Glomerular visceral epithelial cell (primary cell): ENCODE measurements around the gene CLNS1A.
"Not testable (repeated sequence)": the region's sequence is repeated elsewhere in the genome, so short reads cannot be mapped to it uniquely, and the experiment has no call there.

Source experiments
- DNase-seq: peaks from one replicate; pipeline ENCODE4 v3.0.0-alpha.2; 2016; ENCODE audit errors: extremely low spot score

Gene CLNS1A

DNA sequence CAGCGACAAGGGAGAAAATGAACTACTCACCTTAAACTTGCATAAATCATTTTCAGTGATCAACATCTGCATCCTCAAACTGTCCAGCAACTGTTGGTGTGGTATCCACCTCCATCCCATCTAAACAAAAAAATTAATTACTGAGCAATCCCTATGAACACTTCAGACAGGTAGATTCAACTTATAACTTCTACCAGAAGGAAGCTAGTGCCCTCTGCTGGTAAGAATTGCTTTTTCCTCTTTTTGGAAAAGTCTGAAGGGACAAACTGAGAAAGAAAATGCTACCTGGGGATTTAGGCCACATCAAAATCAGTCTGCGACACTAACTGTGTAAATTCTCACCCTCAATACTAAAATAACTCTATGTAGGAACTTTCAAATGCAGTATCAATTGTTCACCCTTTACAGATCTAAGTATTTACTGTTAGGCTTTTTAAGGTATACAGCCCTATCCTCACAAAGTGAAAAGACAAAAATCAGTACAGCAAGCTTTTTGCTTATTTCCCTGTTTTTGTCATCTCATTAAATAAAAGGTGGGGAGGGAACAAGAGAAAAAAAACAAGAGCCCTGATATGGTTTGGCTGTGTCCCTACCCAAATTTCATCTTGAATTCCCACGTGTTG, 17.9 kb downstream of the CLNS1A start:
- DNase-seq = peak; percentile 46

- no peak for DNase-seq
These were observed 19.7 kb downstream of the CLNS1A start for GRCh38 chr11:77617892-77618291.

- no peak for DNase-seq
These were observed 25.7 kb downstream of the CLNS1A start for GRCh38 chr11:77611921-77612320.

GRCh38 chr11:77609234-77609633, 28.4 kb downstream of the CLNS1A start:
- no peak for DNase-seq

GRCh38 chr11:77604281-77604680, 33.3 kb downstream of the CLNS1A start:
- no peak for DNase-seq

- DNase-seq = peak; percentile 72
These were observed 35.1 kb downstream of the CLNS1A start for GRCh38 chr11:77602381-77603088.

DNA sequence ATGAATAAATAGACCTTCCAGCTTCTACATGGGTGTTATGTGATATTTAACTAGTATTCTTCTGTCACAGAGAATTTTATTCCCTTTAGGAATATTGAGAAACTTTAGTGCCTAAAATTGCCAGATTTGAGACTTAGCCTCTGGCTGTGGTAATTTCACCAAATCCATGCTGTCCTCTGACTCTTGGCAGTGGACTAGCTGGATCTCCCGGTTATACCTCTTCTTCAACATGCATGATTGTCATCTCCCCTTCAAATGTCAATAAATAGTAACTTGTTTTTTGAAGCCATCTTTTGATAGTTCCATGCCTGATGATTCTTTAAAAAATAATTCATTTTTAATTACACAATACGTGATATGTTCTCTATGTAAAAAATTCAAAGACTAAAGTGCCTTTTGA, 39.4 kb downstream of the CLNS1A start:
- no peak for DNase-seq

- no peak for DNase-seq
These were observed 41.0 kb downstream of the CLNS1A start for GRCh38 chr11:77596626-77597025.

DNA sequence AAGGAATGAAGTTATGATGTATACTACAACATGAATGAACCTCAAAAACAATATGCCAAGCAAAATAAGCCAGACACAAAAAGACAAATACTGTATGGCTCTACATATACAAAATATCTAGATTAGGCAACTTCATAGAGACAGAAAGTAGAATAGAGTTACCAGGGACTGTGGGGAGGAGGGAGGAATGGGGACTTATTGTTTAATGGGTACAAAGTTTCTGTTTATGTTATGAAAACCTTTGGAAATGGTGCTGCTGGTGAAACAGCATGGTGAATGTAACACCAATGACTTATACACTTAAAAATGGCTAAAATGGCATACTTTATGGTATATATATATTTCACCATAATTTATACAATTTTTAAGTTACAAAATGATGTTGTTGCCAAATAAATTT, 43.7 kb downstream of the CLNS1A start:
- no peak for DNase-seq

DNA sequence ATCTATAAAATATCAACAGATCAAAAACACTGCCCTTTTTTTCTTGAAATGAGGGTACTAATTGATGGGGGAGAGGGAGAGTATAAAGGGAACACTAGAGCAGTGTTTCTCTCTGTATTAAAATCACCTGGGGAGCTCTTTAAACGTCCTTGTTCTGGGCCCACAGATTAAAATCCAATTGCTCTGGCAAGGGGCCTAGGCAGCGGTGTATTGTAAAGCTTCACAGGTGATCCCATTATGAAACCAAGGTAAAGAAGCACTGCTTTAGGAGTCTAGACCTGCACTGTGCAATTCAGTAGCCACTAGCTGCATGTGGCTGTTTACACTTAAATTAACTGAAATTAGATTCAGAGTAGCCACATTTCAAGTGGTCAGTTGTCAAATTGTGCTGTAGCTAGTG, 44.9 kb downstream of the CLNS1A start:
- DNase-seq = no peak

GRCh38 chr11:77590194-77590782, 47.3 kb downstream of the CLNS1A start:
- DNase-seq = peak; percentile 31

DNA sequence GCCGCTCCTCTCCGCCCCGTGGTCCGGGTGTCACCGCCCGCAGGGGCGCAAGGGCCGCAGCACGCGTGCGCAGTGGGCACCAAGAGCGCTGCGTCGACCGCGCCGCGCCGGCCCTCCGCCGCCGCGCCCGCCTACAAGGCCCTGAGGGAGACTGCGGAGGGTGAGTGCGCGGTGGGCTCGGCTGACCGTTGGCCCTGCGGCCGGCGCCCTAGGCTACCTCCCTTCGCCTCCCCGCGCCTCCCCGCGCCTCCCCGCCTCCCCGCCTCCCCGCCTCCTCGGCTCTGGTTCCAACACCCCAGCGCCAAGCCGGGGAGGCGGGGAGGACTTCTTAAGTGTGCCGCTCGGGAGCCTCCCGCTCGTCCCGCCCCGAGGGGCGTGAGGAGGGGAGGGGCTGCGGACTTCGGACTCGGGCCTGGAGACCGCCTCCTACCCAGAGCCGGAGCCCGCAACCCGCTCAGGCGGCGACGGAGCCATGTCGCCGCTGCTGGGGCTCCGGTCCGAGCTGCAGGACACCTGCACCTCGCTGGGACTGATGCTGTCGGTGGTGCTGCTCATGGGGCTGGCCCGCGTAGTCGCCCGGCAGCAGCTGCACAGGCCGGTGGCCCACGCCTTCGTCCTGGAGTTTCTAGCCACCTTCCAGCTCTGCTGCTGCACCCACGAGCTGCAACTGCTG, 47.9 kb downstream of the CLNS1A start, which contains the start of gene AQP11:
TSS of gene AQP11 (plus strand) at position 433 of the 673 bp plus-strand sequence. CDS start at position 473, 40 bp downstream.
- DNase-seq = peak; percentile 85

DNA sequence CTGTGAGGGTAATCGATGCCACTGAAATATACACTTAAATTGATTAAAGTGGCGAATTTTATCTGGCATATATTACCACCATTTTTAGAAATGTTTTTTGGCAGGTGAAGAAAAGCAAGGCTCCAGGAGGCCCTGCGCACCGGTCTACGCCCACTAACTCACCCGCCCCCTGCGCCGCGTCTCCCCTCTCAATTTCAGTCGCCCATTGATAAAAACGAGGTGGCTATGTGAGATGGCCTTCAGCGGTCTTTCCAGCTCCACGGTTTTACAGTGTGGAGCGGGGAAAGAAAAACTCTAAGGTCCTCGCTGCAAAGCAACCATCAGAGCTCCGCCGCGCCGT, 48.4 kb downstream of the CLNS1A start:
- no peak for DNase-seq

- DNase-seq = peak; percentile 13
These were observed 56.8 kb downstream of the CLNS1A start for GRCh38 chr11:77580712-77581337.

DNA sequence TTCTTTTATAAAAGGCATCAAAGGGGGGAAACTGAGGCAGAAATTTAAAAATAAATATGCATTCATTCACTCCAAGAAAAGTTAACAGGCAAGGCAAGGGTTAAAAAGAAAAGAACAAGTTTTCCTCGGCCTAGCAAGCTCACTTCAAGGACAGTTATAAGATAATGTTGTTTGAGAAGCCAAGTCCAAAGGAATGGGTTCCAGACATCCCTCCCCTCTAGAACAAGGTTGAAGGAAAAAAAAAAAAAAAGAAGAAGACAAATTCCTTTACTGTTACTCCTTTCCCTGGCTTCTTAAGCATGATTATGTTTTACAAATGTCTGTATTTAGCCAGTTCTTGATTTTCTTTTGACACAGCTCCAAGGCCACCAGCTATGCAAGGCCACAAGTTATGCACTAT, 62.2 kb downstream of the CLNS1A start:
- not testable (repeated sequence) for DNase-seq

DNA sequence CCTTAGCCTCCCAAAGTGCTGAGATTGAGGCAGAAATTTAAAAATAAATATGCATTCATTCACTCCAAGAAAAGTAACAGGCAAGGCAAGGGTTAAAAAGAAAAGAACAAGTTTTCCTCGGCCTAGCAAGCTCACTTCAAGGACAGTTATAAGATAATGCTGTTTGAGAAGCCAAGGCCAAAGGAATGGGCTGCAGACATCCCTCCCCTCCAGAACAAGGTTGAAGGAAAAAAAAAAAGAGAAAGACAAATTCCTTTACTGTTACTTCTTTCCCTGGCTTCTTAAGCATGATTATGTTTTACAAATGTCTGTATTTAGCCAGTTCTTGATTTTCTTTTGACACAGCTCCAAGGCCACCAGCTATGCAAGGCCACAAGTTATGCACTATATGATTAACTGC, 66.7 kb downstream of the CLNS1A start:
- DNase-seq = not testable (repeated sequence)

GRCh38 chr11:77569676-77570070, 67.9 kb downstream of the CLNS1A start:
- no peak for DNase-seq

GRCh38 chr11:77568916-77569675, 68.5 kb downstream of the CLNS1A start:
- no peak for DNase-seq

GRCh38 chr11:77568306-77568705, 69.3 kb downstream of the CLNS1A start:
- no peak for DNase-seq
